Hepatocyte (in vitro differentiated cells): ENCODE data around the gene RASA4. TPM values are rescaled to one million over a fixed set of nuclear protein-coding genes. Genes with fewer than 3 reads are reported as not detected.
"Not testable (repeated sequence)": the region's sequence is repeated elsewhere in the genome, so short reads cannot be mapped to it uniquely, and the experiment has no call there.

Experiments used
- DNase-seq: peaks from one replicate; pipeline ENCODE4 v3.0.0-alpha.2; 2016; ENCODE audit warnings: low spot score
- H2AFZ ChIP-seq: fragments of 200-600 bp; sonication (generic); 2 replicates; pipeline ENCODE4 v1.6.0; 2016; ENCODE audit warnings: antibody characterized with exemption, mild to moderate bottlenecking
- H3K27ac ChIP-seq: fragments of 200-600 bp; sonication (generic); 2 replicates; pipeline ENCODE4 v1.5.1; 2016; ENCODE audit warnings: mild to moderate bottlenecking
- H3K27me3 ChIP-seq: fragments of 200-600 bp; sonication (generic); 2 replicates; pipeline ENCODE4 v1.6.1; 2016
- H3K36me3 ChIP-seq: fragments of 200-600 bp; sonication (generic); replicated peaks from 2 replicates; pipeline ENCODE4 v1.5.1; 2016; ENCODE audit warnings: low read depth; ENCODE audit not compliant: insufficient read depth
- H3K4me1 ChIP-seq: fragments of 200-600 bp; sonication (generic); 2 replicates; pipeline ENCODE4 v1.5.1; 2016; ENCODE audit warnings: mild to moderate bottlenecking, moderate library complexity; ENCODE audit not compliant: insufficient read depth
- H3K4me2 ChIP-seq: fragments of 200-600 bp; sonication (generic); 2 replicates; pipeline ENCODE4 v1.6.0; 2016
- H3K4me3 ChIP-seq: fragments of 200-600 bp; sonication (generic); 2 replicates; pipeline ENCODE4 v1.5.1; 2016; ENCODE audit warnings: mild to moderate bottlenecking
- H3K79me2 ChIP-seq: fragments of 200-600 bp; sonication (generic); 2 replicates; pipeline ENCODE4 v1.6.0; 2017; ENCODE audit warnings: mild to moderate bottlenecking
- H3K9me2 ChIP-seq: fragments of 200-600 bp; sonication (generic); replicated peaks from 2 replicates; pipeline ENCODE4 v1.6.0; 2017; ENCODE audit warnings: mild to moderate bottlenecking; ENCODE audit not compliant: insufficient read depth
- H3K9me3 ChIP-seq: fragments of 200-600 bp; sonication (generic); 2 replicates; pipeline ENCODE4 v1.5.1; 2016; ENCODE audit warnings: low read depth, mild to moderate bottlenecking
- H4K20me1 ChIP-seq: fragments of 200-600 bp; sonication (generic); 2 replicates; pipeline ENCODE4 v1.6.0; 2016; ENCODE audit warnings: mild to moderate bottlenecking; ENCODE audit not compliant: insufficient read depth, poor library complexity, severe bottlenecking
- WGBS: methylation state at CpG from one replicate; pipeline ENCODE4 v1.1.6; 2016; ENCODE audit warnings: low lambda C conversion rate; ENCODE audit errors: missing lambda C conversion rate; 5-methylcytosine and 5-hydroxymethylcytosine counted together
- polyA plus RNA-seq: library from polyadenylated mRNA; unstranded; fragments of >200 nt; fragmentation: Nextera tagmentation; extraction: Ambion mirVana; gene quantifications from 2 replicates; pipeline ENCODE4 v1.2.1, GENCODE V29; 2016
- total RNA-seq: library from RNA; depleted of rRNA; stranded (reverse); fragments of >200 nt; gene quantifications from 2 replicates; pipeline ENCODE4 v1.2.3, GENCODE V29; 2014

The RASA4 gene
- total and polyA plus RNA-seq, 2 experiments from 2014 or later, result 10.5 to 13.7 TPM

GRCh38 chr7:102634299-102634698 is 17.7 kb upstream of the RASA4 start:
- not testable (repeated sequence) for H4K20me1 ChIP-seq, H3K9me3 ChIP-seq, H3K4me3 ChIP-seq, H3K27me3 ChIP-seq, H3K36me3 ChIP-seq, H3K27ac ChIP-seq, H3K9me2 ChIP-seq, H3K4me2 ChIP-seq, H2AFZ ChIP-seq, DNase-seq, H3K4me1 ChIP-seq, H3K79me2 ChIP-seq
- WGBS, result 96% methylated on average over 4 of the region's 6 CpGs

- not testable (repeated sequence) for H3K27ac ChIP-seq, H3K27me3 ChIP-seq, H3K79me2 ChIP-seq, H3K4me2 ChIP-seq, H3K36me3 ChIP-seq, H3K4me1 ChIP-seq, H3K4me3 ChIP-seq, H3K9me3 ChIP-seq, H2AFZ ChIP-seq, H4K20me1 ChIP-seq, H3K9me2 ChIP-seq, DNase-seq
- 86% methylated on average over 8 of the region's 9 CpGs for WGBS
Observed at GRCh38 chr7:102630622-102631021, 14.1 kb upstream of the RASA4 start.

- not testable (repeated sequence) for H2AFZ ChIP-seq, H3K36me3 ChIP-seq, H3K27ac ChIP-seq, DNase-seq, H3K9me2 ChIP-seq, H3K9me3 ChIP-seq, H3K79me2 ChIP-seq, H3K4me2 ChIP-seq, H4K20me1 ChIP-seq, H3K4me1 ChIP-seq, H3K27me3 ChIP-seq, H3K4me3 ChIP-seq
- WGBS, result no CpG with 5 or more reads among the region's 8 CpGs
Observed at GRCh38 chr7:102627271-102627904, 10.8 kb upstream of the RASA4 start.

- H3K4me2 ChIP-seq, H3K9me2 ChIP-seq, H3K27me3 ChIP-seq, H3K4me3 ChIP-seq, H3K27ac ChIP-seq, H3K36me3 ChIP-seq, H4K20me1 ChIP-seq, H2AFZ ChIP-seq, DNase-seq, H3K9me3 ChIP-seq, H3K79me2 ChIP-seq, H3K4me1 ChIP-seq: not testable (repeated sequence)
- WGBS, result 89% methylated on average over 3 of the region's 8 CpGs
Observed at GRCh38 chr7:102618122-102618521, 1.6 kb upstream of the RASA4 start.

- WGBS, result no CpG with 5 or more reads among the region's 10 CpGs
- not testable (repeated sequence) for H3K4me1 ChIP-seq, H3K4me2 ChIP-seq, H2AFZ ChIP-seq, H3K79me2 ChIP-seq, H3K9me3 ChIP-seq, H3K4me3 ChIP-seq, H4K20me1 ChIP-seq, H3K27me3 ChIP-seq, DNase-seq, H3K27ac ChIP-seq, H3K36me3 ChIP-seq, H3K9me2 ChIP-seq
Observed at GRCh38 chr7:102615930-102616329, 626 bp downstream of the RASA4 start.

- H3K9me2 ChIP-seq, H3K27me3 ChIP-seq, H3K79me2 ChIP-seq, H4K20me1 ChIP-seq, H3K4me2 ChIP-seq, H3K4me3 ChIP-seq, H3K9me3 ChIP-seq, H3K27ac ChIP-seq, H3K4me1 ChIP-seq, DNase-seq, H2AFZ ChIP-seq, H3K36me3 ChIP-seq: not testable (repeated sequence)
- no CpG with 5 or more reads among the region's 3 CpGs for WGBS
Observed at GRCh38 chr7:102614873-102615272, 1.7 kb downstream of the RASA4 start.

- H3K9me3 ChIP-seq, H3K27me3 ChIP-seq, H2AFZ ChIP-seq, H3K4me3 ChIP-seq, H3K4me2 ChIP-seq, H3K27ac ChIP-seq, H3K9me2 ChIP-seq, H3K79me2 ChIP-seq, H4K20me1 ChIP-seq, DNase-seq, H3K4me1 ChIP-seq, H3K36me3 ChIP-seq: not testable (repeated sequence)
- no CpG with 5 or more reads among the region's 4 CpGs for WGBS
Observed at GRCh38 chr7:102614346-102614697, 2.2 kb downstream of the RASA4 start.

- H3K27me3 ChIP-seq, H2AFZ ChIP-seq, H3K79me2 ChIP-seq, H3K4me1 ChIP-seq, H3K9me3 ChIP-seq, DNase-seq, H3K9me2 ChIP-seq, H3K4me2 ChIP-seq, H4K20me1 ChIP-seq, H3K4me3 ChIP-seq, H3K27ac ChIP-seq, H3K36me3 ChIP-seq: not testable (repeated sequence)
- WGBS, result 90% methylated on average over 5 of the region's 15 CpGs
Observed at GRCh38 chr7:102613575-102614345, 2.8 kb downstream of the RASA4 start.

GRCh38 chr7:102611675-102612325 is 4.8 kb downstream of the RASA4 start:
- H2AFZ ChIP-seq, H3K4me2 ChIP-seq, H3K4me1 ChIP-seq, H3K27me3 ChIP-seq, H3K79me2 ChIP-seq, H3K4me3 ChIP-seq, H3K36me3 ChIP-seq, H3K9me3 ChIP-seq, H4K20me1 ChIP-seq, H3K27ac ChIP-seq, H3K9me2 ChIP-seq: not testable (repeated sequence)
- DNase-seq, result peak; percentile 16
- WGBS, result 44% methylated on average over 8 of the region's 10 CpGs
